Fibroblast of villous mesenchyme (primary cell): ENCODE data around the gene ACBD4. TPM values are rescaled to one million over a fixed set of nuclear protein-coding genes. Genes with fewer than 3 reads are reported as not detected.

Experiments
- DNase-seq: peaks from one replicate; pipeline ENCODE4 v3.0.0-alpha.2; 2010; ENCODE audit warnings: low read depth
- H3K4me3 ChIP-seq: 2 replicates; pipeline ENCODE4 v1.5.1; 2011; ENCODE audit warnings: low read depth, mild to moderate bottlenecking, low read length
- total RNA-seq: library from RNA; depleted of rRNA; stranded (reverse); fragments of >200 nt; gene quantifications from 2 replicates; pipeline ENCODE4 v1.2.3, GENCODE V29; 2012
- TF ChIP-seq, protein P1 (sequence below): IDR thresholded peaks from 2 replicates; pipeline ENCODE4 v1.5.1; 2012; ENCODE audit warnings: low read depth, mild to moderate bottlenecking, low read length; ENCODE audit not compliant: insufficient read depth

Gene ACBD4
- total RNA-seq, 1 donor = 6.9 TPM

DNA sequence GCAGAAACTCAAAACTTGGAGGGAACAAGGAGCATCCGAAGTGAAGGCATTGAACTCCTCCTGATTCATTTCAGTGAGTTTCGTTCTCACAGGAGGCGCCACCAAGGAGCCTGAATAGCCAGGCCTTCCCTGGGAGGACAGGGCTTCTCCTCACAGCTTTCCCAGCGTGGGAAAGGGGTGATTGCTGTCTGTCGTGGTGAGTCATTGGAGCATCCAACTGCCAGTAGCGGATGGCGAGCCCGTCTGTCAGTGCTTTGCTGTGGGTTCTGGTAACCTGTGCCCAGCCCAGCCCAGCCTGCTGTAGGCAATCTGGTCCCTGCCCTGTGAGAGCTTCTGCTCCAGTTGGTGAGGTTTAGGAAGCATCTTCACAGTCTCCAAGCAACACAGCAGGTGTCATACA lies 31.5 kb upstream of the ACBD4 start:
- no peak overlapping the region for H3K4me3 ChIP-seq
- TF ChIP-seq, protein P1, sequence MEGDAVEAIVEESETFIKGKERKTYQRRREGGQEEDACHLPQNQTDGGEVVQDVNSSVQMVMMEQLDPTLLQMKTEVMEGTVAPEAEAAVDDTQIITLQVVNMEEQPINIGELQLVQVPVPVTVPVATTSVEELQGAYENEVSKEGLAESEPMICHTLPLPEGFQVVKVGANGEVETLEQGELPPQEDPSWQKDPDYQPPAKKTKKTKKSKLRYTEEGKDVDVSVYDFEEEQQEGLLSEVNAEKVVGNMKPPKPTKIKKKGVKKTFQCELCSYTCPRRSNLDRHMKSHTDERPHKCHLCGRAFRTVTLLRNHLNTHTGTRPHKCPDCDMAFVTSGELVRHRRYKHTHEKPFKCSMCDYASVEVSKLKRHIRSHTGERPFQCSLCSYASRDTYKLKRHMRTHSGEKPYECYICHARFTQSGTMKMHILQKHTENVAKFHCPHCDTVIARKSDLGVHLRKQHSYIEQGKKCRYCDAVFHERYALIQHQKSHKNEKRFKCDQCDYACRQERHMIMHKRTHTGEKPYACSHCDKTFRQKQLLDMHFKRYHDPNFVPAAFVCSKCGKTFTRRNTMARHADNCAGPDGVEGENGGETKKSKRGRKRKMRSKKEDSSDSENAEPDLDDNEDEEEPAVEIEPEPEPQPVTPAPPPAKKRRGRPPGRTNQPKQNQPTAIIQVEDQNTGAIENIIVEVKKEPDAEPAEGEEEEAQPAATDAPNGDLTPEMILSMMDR = no peak
- no peak for DNase-seq

DNA sequence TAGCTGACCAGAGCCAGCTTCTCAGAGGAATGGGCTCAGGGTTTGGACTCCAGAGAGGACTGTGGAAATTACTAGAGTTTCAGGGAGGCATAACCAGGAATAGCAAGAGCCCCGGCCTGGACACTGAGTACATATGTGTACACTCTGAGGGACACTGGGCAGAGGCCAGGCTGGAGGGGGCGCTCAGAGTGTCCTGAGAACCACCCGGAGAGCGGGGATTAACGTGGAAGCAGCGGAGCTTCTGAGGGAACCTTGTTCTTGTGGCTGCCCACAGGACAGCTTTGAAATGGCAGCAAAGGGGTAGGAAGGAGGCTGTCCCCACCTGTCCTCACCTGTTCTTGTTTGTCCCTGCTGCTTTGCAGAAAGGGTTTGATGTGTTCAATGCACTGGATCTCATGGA lies 31.0 kb upstream of the ACBD4 start:
- no peak for DNase-seq
- H3K4me3 ChIP-seq = no peak overlapping the region
- TF ChIP-seq, protein P1 = no peak

DNA sequence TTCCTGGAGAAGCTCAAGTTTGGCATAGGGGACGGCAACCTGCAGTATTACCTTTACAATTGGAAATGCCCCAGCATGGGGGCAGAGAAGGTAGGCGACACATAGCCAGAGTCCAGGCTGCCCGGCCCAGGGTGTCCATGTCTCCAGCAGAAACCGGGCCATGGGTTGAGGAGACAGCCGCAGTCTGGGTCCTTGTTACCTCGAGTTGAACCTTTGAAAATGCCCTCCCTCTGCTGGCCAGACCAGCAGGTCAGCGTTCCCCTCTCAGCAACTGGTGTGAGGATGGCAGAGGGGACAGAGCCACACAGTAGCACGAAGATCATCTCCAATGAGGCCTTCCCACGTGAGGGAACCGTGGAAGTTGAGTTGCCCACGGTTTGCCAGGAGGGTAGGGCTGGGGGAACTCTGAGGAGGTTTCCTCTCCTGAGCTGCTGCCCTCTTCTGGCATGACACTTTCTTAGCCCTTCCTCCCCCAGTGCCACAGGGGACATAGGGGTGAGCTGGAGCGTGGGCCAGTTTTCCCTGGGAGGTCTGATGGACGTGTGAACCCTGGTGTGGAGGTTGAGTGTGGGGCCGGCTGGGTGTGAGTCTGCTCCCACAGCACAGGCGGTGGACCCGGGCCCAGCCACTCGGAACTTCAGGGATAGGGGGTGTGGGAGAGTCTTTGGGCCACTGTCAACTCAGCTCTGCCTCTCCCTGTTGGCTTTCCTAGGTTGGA lies 30.4 kb upstream of the ACBD4 start:
- no peak overlapping the region for H3K4me3 ChIP-seq
- no peak for DNase-seq
- TF ChIP-seq, protein P1 = no peak

DNA sequence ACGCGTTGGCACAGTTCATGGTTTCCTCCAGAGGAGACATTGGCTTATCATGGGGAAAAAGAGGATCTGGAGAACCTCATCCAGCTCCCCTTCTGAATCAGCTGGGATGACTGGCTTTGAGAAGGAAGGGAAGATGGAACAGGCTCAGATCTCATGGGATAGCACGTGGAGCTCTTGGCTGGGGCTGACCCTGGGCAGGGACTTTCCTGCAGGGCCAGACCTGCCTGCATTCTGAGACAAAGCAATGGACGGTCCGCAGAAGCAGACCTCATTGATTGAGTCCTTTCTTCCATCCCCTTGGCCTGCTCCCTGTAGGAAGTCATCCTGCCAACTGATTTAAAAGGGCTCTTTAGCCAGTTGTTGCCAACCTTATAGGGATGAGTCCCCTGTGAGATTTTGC lies 29.4 kb upstream of the ACBD4 start:
- no peak for DNase-seq
- no peak overlapping the region for H3K4me3 ChIP-seq
- TF ChIP-seq, protein P1 = no peak

DNA sequence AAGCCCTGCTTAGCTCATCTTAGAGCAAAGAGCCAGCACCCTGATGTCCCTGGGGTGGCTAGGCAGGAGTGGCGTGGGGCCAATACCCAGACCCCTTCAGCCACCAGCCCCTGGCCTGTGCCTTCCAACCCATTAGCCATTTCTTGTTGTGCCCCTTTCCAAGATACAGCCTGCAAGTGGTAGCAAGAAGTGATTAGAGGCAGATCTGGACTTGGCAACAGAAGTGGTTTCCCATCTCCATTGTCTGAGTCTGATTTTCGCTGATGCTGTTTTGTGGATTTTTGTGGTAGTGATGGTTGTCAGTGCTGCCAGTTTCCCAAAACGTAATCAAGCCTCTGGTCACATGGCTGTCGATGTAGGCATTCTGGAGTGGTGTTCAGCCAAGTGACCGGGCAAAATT lies 28.9 kb upstream of the ACBD4 start:
- no peak for DNase-seq
- H3K4me3 ChIP-seq = no peak overlapping the region
- TF ChIP-seq, protein P1 = no peak

DNA sequence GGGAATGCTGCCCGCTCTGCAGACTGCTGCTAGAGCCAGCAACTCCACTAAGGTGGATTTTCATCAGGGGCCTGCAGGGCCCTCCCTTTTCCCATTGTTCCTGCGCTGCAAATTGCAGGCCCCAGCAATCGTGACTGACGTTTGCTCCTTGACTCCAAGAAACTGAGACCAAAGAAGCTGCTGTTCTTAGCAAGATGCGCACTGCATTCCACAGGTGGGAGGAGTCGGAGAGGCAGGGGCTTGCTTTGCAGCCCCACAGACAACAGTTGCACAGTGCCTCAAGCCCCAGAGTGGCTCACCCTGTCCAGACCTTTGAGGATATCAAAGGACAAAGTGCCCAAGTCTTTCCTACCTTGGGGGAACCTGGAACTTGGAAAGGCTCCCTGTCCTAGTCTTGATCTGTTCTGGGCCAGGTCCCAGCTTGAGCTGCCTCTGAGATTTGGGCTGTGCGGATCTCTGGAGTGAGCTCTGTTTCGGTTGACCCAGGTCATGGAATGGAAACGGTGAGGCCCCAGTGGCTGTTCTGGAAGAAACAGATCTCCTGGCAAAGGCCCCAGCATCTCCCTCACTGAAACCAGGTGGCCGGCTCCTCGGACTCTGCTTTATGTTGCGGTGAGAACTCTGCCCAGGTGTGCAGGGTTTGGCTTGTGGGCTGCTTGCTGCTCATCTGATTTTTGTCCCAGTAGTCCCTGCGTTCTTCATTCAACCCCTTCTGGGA lies 28.0 kb upstream of the ACBD4 start:
- TF ChIP-seq, protein P1 = no peak
- no peak overlapping the region for H3K4me3 ChIP-seq
- no peak for DNase-seq
